NCI-H82 (cell line): Measurements from ENCODE around the gene ETNK2.
"Not testable (repeated sequence)": the region's sequence is repeated elsewhere in the genome, so short reads cannot be mapped to it uniquely, and the experiment has no call there.

Experiments used
- DNase-seq: peaks from one replicate; lab custom pipeline; 2025; lab: John Stamatoyannopoulos, UW

Gene ETNK2

GRCh38 chr1:204098683-204099082 lies 53.2 kb downstream of the ETNK2 start:
- no peak for DNase-seq

GRCh38 chr1:204096931-204097330 lies 54.9 kb downstream of the ETNK2 start:
- no peak for DNase-seq

GRCh38 chr1:204094856-204095634 lies 56.8 kb downstream of the ETNK2 start:
- no peak for DNase-seq

- no peak for DNase-seq
Measured at GRCh38 chr1:204094313-204094729, 57.5 kb downstream of the ETNK2 start.

DNA sequence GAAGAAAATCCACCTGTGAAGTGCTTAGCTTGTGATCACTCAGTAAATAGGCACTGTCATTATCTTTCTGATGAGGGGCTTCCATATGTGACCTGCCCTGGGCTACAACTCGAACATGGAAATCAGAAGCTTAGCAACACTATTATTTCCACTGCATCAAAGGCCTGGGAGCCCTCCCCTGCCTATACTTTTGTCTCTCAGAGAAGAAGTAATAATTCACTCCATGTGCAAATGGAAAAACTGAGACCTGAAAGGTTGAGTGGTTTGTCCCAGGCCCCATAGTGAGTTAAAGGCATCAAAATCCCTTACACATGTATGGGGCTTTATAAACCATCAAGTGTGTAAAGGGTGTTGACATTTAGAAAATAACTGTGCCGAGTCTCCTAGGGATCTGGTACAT lies 58.1 kb downstream of the ETNK2 start:
- DNase-seq = no peak

- no peak for DNase-seq
Measured at GRCh38 chr1:204093421-204093717, 58.5 kb downstream of the ETNK2 start.

GRCh38 chr1:204092632-204093420 lies 59.0 kb downstream of the ETNK2 start:
- no peak for DNase-seq

DNA sequence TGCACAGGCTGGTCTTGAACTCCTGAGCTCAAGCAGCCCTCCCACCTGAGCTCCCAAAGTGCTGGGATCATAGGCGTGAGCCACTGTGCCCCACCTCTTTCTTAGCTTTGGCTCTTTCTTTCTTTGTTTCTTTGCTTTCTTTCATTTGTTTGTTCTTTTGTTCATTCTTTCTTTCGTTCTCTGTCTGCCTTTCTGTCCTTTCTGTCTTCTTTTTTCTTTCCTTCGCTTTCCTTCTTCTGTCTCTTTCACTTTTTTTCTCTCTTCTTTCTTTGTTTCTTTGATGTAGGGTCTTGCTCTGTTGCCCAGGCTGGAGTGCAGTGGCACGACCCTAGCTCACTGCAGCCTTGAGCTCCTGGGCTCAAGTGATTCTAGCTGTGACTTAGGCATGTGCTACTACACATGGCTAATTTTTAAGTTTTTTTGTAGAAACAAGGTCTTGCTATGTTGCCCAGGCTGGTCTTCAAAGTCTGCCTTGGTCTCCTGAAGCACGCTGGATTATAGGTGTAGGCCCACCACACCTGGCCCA lies 60.0 kb downstream of the ETNK2 start:
- no peak for DNase-seq

GRCh38 chr1:204091066-204091465 lies 60.8 kb downstream of the ETNK2 start:
- DNase-seq = no peak

DNA sequence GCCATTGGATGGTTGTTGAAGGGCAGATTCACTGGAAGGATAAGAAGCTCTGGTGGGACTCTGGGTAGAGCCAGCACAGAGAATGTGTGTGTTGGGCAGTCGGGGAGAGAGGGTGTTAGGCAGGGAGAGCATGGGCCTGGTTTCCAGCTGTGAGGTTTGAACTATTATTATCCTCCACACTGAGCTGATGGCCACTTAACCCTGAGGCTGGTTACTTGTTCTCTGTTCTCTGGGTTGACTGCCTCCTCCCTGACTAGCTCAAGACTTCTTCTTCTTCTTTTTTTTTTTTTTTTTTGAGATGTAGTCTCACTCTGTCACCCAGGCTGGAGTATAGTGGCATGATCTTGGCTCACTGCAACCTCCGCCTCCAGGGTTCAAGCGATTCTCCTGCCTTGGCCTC lies 61.7 kb downstream of the ETNK2 start:
- DNase-seq = not testable (repeated sequence)

GRCh38 chr1:204089044-204089751 lies 62.6 kb downstream of the ETNK2 start:
- no peak for DNase-seq

DNA sequence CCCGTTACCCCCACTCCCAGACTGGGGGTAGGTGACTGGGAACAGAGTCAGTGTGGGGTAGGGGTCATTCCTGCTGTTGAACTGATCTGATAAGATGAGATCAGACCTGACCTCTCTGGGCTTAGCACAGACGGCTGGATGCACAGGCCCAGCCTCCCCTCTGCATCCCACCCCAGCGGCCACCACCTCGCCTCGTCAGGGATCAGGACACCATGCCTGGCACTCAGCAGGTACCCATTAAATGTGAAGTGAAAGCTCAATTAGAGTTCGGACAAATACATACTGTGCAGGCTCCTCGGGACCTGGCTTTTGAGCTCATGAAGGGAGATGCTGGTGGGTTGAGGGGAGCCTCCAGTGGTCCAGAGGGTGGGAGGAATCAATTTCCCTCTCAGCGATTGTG lies 63.2 kb downstream of the ETNK2 start:
- DNase-seq = no peak

- DNase-seq = no peak
Measured at GRCh38 chr1:204087893-204088528, 63.8 kb downstream of the ETNK2 start.

DNA sequence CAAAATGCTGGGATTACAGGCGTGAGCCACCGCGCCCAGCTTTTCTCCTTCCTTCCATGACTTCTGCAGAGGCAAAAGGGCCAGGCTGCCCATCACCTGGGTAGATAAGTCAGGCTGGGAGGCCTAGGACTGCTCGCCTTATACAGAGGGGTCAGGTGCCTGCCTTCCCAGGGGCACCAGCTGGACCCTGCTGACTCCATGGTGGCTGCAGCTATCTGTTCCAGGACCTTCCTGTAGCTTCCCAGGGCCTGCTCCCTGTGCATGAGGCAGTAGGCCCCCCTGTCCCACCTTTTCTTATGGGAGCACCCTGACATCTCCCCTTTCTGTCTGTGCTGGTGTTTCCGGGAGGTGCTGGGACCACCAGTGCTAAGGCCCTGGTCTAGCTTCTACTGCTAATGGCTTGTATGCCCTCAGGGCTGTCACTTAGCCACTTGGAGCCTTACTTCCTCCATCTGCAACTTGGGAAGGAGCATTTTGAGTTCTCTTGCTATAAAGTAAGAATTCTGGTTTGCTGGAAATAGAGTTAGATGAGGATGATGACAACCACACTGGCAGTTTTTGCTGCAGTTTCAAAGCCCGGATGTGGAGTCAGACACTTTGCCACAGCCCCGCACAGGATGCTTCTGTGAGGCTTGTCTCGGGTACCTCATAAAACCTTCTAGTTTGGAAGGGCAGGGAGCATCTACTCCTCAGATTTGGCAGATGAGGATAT lies 64.5 kb downstream of the ETNK2 start:
- no peak for DNase-seq

- no peak for DNase-seq
Measured at GRCh38 chr1:204085876-204086275, 66.0 kb downstream of the ETNK2 start.

DNA sequence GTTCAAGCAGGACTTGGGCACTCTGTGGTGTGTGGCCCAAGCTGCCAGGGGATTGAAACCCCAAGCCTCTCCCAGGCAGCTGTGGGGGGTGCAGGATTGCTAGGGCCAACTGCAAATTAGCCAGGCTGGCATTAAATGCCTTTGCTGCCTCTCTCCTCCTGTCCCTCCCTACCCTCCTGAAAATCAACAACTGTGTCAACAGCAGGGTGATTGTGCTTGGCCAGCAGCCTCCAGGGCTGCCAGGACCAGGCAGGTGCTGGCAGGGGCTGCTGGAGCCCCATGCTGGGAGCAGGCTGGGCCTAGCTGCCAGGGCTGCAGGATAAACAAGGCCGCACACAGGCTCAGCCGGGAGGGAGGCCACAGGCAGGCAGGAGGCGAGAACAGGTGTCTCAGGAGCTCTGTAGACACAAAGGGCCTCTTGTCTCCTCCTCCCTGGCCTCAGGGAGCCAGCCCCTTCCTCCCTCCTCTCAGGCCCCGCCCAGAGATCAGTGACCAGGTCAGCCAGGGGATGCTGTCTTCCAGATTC lies 67.5 kb downstream of the ETNK2 start:
- DNase-seq = peak; percentile 71

DNA sequence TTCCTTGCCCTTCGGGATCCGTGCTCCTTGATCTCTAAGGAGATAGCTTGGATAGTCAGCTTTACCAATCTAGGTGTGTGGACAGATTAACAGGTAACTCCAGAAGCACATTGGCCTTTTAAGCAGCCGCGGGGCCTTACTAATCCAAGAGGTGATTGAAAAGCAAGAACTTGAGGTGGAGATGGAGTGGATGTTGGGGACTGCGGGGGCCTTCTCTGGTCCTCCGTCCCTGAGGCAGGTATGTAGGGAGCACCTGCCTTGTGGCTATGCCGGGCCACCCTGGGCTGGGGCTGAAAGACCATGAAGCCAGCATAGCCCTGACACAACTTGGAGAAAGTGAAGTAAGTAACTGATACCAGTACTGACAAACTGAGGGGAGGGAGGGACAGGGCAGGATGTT lies 68.4 kb downstream of the ETNK2 start:
- no peak for DNase-seq

- no peak for DNase-seq
Measured at GRCh38 chr1:204081791-204082513, 69.9 kb downstream of the ETNK2 start.

DNA sequence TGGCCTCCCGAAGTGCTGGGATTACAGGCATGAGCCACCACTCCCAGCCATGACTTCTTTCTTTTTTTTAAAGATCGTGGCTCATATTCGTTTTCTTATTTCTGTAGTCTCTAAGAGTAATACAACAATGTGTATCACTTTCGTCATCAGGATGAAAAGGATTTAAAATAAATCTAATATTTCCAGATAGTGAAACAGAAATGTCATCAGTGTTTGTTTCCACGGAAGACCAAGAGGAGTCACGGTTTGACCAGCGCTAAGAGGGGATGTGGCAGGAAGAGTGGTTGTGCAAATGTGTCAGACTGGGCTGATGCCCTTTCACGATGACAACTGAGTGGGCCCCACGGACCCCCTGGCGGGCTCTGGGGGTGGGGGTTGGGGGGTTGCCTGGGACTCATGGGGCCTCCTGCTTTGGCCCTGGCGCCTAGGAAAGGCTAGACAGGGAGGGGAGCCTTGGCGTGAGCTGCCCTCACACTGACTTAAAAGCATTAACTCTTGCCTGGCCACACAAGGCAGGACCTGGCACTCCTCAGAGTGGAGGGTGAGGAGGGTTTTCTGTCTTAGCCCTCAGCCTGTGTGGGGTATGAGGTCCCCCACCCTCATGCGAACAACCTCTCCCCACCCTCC lies 70.6 kb downstream of the ETNK2 start:
- no peak for DNase-seq
